GM23248 (cell line): ENCODE results near the gene PLCB2.

Experiments used
- EZH2 ChIP-seq: fragments of 200-600 bp; sonication (generic); IDR thresholded peaks from 2 replicates; pipeline ENCODE4 v1.6.1; 2018; ENCODE audit warnings: antibody characterized with exemption, mild to moderate bottlenecking; ENCODE audit not compliant: insufficient read depth, poor library complexity, severe bottlenecking
- EZH2phosphoT487 ChIP-seq: fragments of 200-600 bp; sonication (generic); IDR thresholded peaks from 2 replicates; pipeline ENCODE4 v1.6.1; 2018; ENCODE audit warnings: antibody characterized with exemption, moderate library complexity, mild to moderate bottlenecking, low read depth; ENCODE audit not compliant: insufficient read depth

- TF ChIP-seq EZH2 (no peak), EZH2phosphoT487 (no peak)
Observed at GRCh38 chr15:40257656-40258450, 49.9 kb downstream of the PLCB2 start.
